ENCODE results near the gene UBE2M.

Gene UBE2M

GRCh38 chr19:58563034-58563573 lies 4.7 kb upstream of the UBE2M start:
- Mint-ChIP-seq H3K4me3 (peak overlapping the region; percentile 90), H3K4me1 (peaks cover 27% of the 10 kb centered on the region), H3K36me3 (peaks cover 1% of the 10 kb centered on the region), H3K27me3 (no peaks in the 10 kb centered on the region), H3K9me3 (no peaks in the 10 kb centered on the region), H3K27ac (no peak overlapping the region)
- peak; percentile 2 for ATAC-seq (ENCODE audit: low read depth)
- no peak for DNase-seq (ENCODE audit: low spot score in 2 of 2)

GRCh38 chr19:58562122-58563033 lies 4.0 kb upstream of the UBE2M start:
- peak in 1 of 2 donors; percentile 51 for DNase-seq (ENCODE audit: low spot score in 2 of 2)
- H3K27ac Mint-ChIP-seq: no peak overlapping the region

DNA sequence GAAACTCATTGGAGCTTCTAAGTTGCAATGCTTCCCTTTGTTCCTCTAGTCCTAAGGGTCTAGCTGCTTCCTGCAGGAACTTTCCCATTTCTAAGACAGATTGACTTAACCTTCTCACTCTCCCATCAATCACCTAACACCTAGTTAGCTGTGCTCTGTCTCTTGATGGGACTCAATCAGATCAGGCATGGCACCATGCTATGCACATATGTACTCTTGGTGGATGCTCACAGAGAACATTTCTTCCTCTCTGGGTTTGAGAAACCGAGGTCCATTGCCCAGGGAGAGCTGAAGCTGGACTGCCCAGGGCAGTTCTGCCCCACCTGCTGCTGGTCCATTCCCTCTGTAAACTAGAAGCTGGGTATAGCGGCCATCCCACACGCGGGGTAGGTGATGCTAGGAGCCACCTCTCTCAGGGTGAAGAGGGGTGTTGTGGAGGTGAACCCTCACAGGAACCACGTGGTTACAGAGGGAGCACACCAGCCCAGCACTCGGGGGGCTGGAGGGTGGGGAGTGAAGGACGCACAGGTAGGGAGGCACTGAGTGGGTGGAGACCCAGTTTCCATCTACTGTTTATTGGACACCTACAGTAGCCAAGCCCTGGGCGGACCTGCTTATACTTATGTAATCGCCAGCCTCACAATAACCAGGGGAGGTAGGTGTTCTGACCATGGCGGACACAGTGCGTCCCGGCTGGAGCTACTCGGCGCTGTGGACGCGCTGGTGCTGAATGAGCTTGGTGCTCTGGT lies 3.1 kb upstream of the UBE2M start:
- peaks cover 41% of the 10 kb centered on the region for H3K4me1 Mint-ChIP-seq
- peaks cover 6% of the 10 kb centered on the region for H3K36me3 Mint-ChIP-seq
- no peaks in the 10 kb centered on the region for H3K27me3 Mint-ChIP-seq
- no peak overlapping the region for H3K27ac Mint-ChIP-seq
- H3K4me3 Mint-ChIP-seq: peak overlapping the region; percentile 90
- ATAC-seq (ENCODE audit: low read depth) (no peak), DNase-seq (ENCODE audit: low spot score in 2 of 2) (no peak)
- no peaks in the 10 kb centered on the region for H3K9me3 Mint-ChIP-seq

More at GRCh38 chr19:58562122-58563033, 4.0 kb upstream of the UBE2M start:
- Mint-ChIP-seq H3K4me1 (peaks cover 35% of the 10 kb centered on the region), H3K4me3 (peak overlapping the region; percentile 90), H3K27me3 (no peaks in the 10 kb centered on the region), H3K9me3 (no peaks in the 10 kb centered on the region), H3K36me3 (peaks cover 6% of the 10 kb centered on the region)
- no peak for ATAC-seq (ENCODE audit: low read depth)

DNA sequence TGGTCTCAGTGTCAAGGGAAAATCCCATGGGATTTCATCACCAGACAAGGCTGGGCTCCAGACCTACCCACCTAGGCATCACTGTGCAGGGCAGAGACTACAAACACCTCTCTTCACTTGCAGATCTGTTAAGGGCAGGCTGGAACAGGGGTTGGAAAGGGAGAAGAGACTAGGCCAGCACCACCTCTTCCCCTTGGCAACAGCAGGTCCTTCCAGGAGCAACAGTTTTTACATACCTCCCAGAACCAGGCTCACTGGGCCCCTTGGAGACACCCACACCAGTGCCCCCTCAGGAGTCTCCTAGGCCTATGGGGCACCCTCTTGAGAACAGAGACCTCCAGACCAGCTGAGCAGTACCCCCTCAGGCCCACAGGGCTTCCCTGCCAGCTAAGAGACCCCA lies 2.5 kb upstream of the UBE2M start:
- Mint-ChIP-seq H3K27me3 (no peaks in the 10 kb centered on the region), H3K4me1 (peaks cover 46% of the 10 kb centered on the region), H3K4me3 (peak overlapping the region; percentile 3), H3K27ac (no peak overlapping the region), H3K36me3 (peaks cover 6% of the 10 kb centered on the region), H3K9me3 (no peaks in the 10 kb centered on the region)
- DNase-seq (ENCODE audit: low spot score in 2 of 2) (no peak), ATAC-seq (ENCODE audit: low read depth) (no peak)

GRCh38 chr19:58560007-58560887 lies 1.8 kb upstream of the UBE2M start:
- Mint-ChIP-seq H3K4me3 (peak overlapping the region; percentile 99), H3K27me3 (no peaks in the 10 kb centered on the region), H3K9me3 (no peaks in the 10 kb centered on the region), H3K4me1 (peaks cover 46% of the 10 kb centered on the region), H3K27ac (no peak overlapping the region), H3K36me3 (peaks cover 6% of the 10 kb centered on the region)
- peak in 1 of 2 donors; percentile 12 for DNase-seq (ENCODE audit: low spot score in 2 of 2)
- no peak for ATAC-seq (ENCODE audit: low read depth)

DNA sequence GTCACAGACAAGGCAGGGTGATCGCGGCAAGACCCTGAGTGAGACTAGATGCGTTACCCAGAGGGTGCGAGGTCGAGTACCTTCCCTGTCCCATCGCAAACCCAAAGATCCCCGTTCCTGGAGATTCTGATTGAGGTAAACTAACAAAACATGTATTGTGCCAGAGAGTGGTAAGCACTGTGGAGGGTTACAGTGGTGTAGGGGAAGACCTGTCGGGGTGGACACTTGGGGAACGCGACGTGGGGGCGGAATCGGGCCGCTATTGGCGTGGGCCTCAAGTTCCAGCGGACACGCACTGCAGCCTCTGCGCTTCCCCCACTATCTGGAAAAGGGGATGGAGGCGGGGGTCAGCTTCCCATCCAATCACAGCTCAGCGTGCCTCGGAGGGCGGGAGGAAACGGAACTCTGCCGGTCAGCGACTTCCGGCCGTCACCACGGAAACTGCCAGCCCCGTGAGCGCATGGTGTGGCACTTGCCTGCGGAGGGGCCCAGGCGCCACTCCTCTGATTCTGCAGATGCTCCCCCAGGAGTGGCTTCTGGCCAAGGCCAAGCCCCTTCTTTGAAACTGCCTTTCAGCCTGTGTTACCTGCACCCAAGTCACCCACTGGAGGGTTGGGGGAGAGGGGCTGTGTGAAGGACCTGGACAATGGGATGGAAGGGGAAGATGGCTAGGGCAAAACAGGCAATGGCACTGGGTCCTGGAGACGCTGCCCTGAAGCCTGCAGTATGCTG lies 1.0 kb upstream of the UBE2M start:
- H3K27me3 Mint-ChIP-seq: no peaks in the 10 kb centered on the region
- DNase-seq (ENCODE audit: low spot score in 2 of 2) (no peak), ATAC-seq (ENCODE audit: low read depth) (no peak)
- H3K36me3 Mint-ChIP-seq: peaks cover 6% of the 10 kb centered on the region
- H3K4me1 Mint-ChIP-seq: peaks cover 50% of the 10 kb centered on the region
- peak overlapping the region; percentile 99 for H3K27ac Mint-ChIP-seq
- peak overlapping the region; percentile 99 for H3K4me3 Mint-ChIP-seq
- H3K9me3 Mint-ChIP-seq: no peaks in the 10 kb centered on the region

- no peaks in the 10 kb centered on the region for H3K9me3 Mint-ChIP-seq
- ATAC-seq (ENCODE audit: low read depth) (peak; percentile 63), DNase-seq (ENCODE audit: low spot score in 2 of 2) (peak; percentile 99 to 100)
- H3K4me1 Mint-ChIP-seq: peaks cover 55% of the 10 kb centered on the region
- H3K27ac Mint-ChIP-seq: peak overlapping the region; percentile 99
- H3K4me3 Mint-ChIP-seq: peak overlapping the region; percentile 99
- H3K27me3 Mint-ChIP-seq: no peaks in the 10 kb centered on the region
- peaks cover 10% of the 10 kb centered on the region for H3K36me3 Mint-ChIP-seq
Measured at GRCh38 chr19:58558623-58559274, 338 bp upstream of the UBE2M start.

GRCh38 chr19:58557221-58558065 lies 968 bp downstream of the UBE2M start:
- DNase-seq (ENCODE audit: low spot score in 2 of 2) (peak in 1 of 2 donors; percentile 12), ATAC-seq (ENCODE audit: low read depth) (no peak)
- peaks cover 18% of the 10 kb centered on the region for H3K36me3 Mint-ChIP-seq
- H3K9me3 Mint-ChIP-seq: no peaks in the 10 kb centered on the region
- peak overlapping the region; percentile 99 for H3K4me3 Mint-ChIP-seq
- peak overlapping the region; percentile 99 for H3K27ac Mint-ChIP-seq
- peaks cover 53% of the 10 kb centered on the region for H3K4me1 Mint-ChIP-seq
- H3K27me3 Mint-ChIP-seq: no peaks in the 10 kb centered on the region

GRCh38 chr19:58556622-58557220 lies 1.7 kb downstream of the UBE2M start:
- ATAC-seq (ENCODE audit: low read depth) (no peak), DNase-seq (ENCODE audit: low spot score in 2 of 2) (peak in 1 of 2 donors; percentile 15)
- H3K4me1 Mint-ChIP-seq: peaks cover 54% of the 10 kb centered on the region
- peak overlapping the region; percentile 99 for H3K4me3 Mint-ChIP-seq
- H3K36me3 Mint-ChIP-seq: peaks cover 21% of the 10 kb centered on the region
- no peaks in the 10 kb centered on the region for H3K9me3 Mint-ChIP-seq
- no peaks in the 10 kb centered on the region for H3K27me3 Mint-ChIP-seq
- peak overlapping the region; percentile 99 for H3K27ac Mint-ChIP-seq

GRCh38 chr19:58555920-58556621 lies 2.3 kb downstream of the UBE2M start:
- peak in 1 of 2 donors; percentile 16 for DNase-seq (ENCODE audit: low spot score in 2 of 2)
- Mint-ChIP-seq H3K27ac (peak overlapping the region; percentile 99), H3K27me3 (no peaks in the 10 kb centered on the region), H3K4me1 (peaks cover 50% of the 10 kb centered on the region), H3K36me3 (peaks cover 22% of the 10 kb centered on the region), H3K9me3 (no peaks in the 10 kb centered on the region), H3K4me3 (peak overlapping the region; percentile 99)
- no peak for ATAC-seq (ENCODE audit: low read depth)

GRCh38 chr19:58555369-58555885 lies 3.0 kb downstream of the UBE2M start:
- Mint-ChIP-seq H3K27ac (peak overlapping the region; percentile 99), H3K36me3 (peaks cover 26% of the 10 kb centered on the region), H3K4me1 (peaks cover 50% of the 10 kb centered on the region), H3K4me3 (peak overlapping the region; percentile 99), H3K9me3 (no peaks in the 10 kb centered on the region), H3K27me3 (no peaks in the 10 kb centered on the region)
- ATAC-seq (ENCODE audit: low read depth) (no peak), DNase-seq (ENCODE audit: low spot score in 2 of 2) (no peak)
